Stomach (tissue), 9 donors: ENCODE data around the gene RBM47. TPM values are rescaled to one million over a fixed set of nuclear protein-coding genes. Genes with fewer than 3 reads are reported as not detected.

Experiments
- DNase-seq, 2 donors: peaks; one replicate each; pipeline versions ENCODE4 v3.0.0 to v3.0.0-alpha.2; 2013 to 2019
- H3K27ac ChIP-seq, 5 donors: fragments of 200-600 bp in 4 of 5; sonication (generic) in 4 of 5; one replicate each; pipeline ENCODE4 v1.5.1; 2013 to 2019; ENCODE audit warnings: mild to moderate bottlenecking in 1 of 5, moderate library complexity in 1 of 5
- H3K27me3 ChIP-seq, 3 donors: fragments of 200-600 bp; sonication (generic); one replicate each; pipeline ENCODE4 v1.5.1; 2017 to 2019; ENCODE audit warnings: mixed run types in 1 of 3
- H3K36me3 ChIP-seq, 4 donors: fragments of 200-600 bp; sonication (generic); 1 replicate in 3 of 4; 2 replicates in 1 of 4; pipeline ENCODE4 v1.5.1; 2016 to 2019
- H3K4me1 ChIP-seq, 4 donors: fragments of 200-600 bp; sonication (generic); one replicate each; pipeline ENCODE4 v1.5.1; 2016 to 2019
- H3K4me3 ChIP-seq, 4 donors: fragments of 200-600 bp; sonication (generic) in 3 of 4; one replicate each; pipeline ENCODE4 v1.5.1; 2016 to 2019; ENCODE audit warnings: mild to moderate bottlenecking in 1 of 4
- H3K9me3 ChIP-seq, 4 donors: fragments of 200-600 bp; sonication (generic); one replicate each; pipeline ENCODE4 v1.5.1; 2016 to 2019
- CTCF ChIP-seq, 7 experiments: fragments of 450-650 bp in 4 of 7; fragments of 200-600 bp in 3 of 7; sonication (generic) in 3 of 7; IDR thresholded peaks; one replicate each; pipeline ENCODE4 v1.5.1; 2016 to 2019; ENCODE audit warnings: antibody characterized with exemption in 7 of 7, control low read depth in 2 of 7, mild to moderate bottlenecking in 1 of 7
- EP300 ChIP-seq: sonication (generic); formaldehyde crosslinking; IDR thresholded peaks from one replicate; pipeline ENCODE4 v1.6.1; 2017; ENCODE audit warnings: antibody characterized with exemption
- POLR2A ChIP-seq, 4 donors: fragments of 450-650 bp; IDR thresholded peaks; one replicate each; pipeline ENCODE4 v1.6.1; 2016; ENCODE audit warnings: antibody characterized with exemption in 4 of 4, control low read depth in 2 of 4, mild to moderate bottlenecking in 1 of 4, moderate library complexity in 1 of 4
- POLR2AphosphoS5 ChIP-seq, 3 donors: sonication (generic); formaldehyde crosslinking; IDR thresholded peaks; one replicate each; pipeline ENCODE4 v1.6.1; 2016; ENCODE audit warnings: antibody characterized with exemption in 3 of 3
- WGBS, 5 donors: extraction: QIAGEN DNeasy Blood & Tissue Kit in 3 of 5; methylation state at CpG; one replicate each; pipeline versions ENCODE4 v1.1.5 to v1.1.7; 2013 to 2018; 5-methylcytosine and 5-hydroxymethylcytosine counted together
- intact Hi-C: fragments of 100-400 bp; cut with DNase I; formaldehyde crosslinking; loops from one replicate; pipeline ENCODE4 v1.15.1; 2023; ENCODE audit warnings: low total_unique reads
- polyA plus RNA-seq, 3 donors: library from polyadenylated mRNA; stranded (reverse); fragments of 200-250 nt; gene quantifications; one replicate each; pipeline ENCODE4 v1.2.3, GENCODE V29; 2013
- total RNA-seq, 5 donors: library from RNA; depleted of rRNA; stranded (reverse); fragments of >200 nt; gene quantifications; one replicate each; pipeline versions ENCODE4 v1.1.0 to v1.2.3, GENCODE V29; 2014 to 2016
- donor health status: healthy with polysubstance abuse.
- donor health status: Bipolar disorder and iron deficiency.
- donor health status: healthy.

The RBM47 gene
- total and polyA plus RNA-seq, 8 donors = 18.5 to 448 (median 160) TPM

- no peak for DNase-seq
- no peak overlapping the region for H3K4me3 ChIP-seq
- H3K27ac ChIP-seq = peak overlapping the region in 1 of 5 donors; percentile 18
- intact Hi-C loops = no loop called here
- H3K36me3 ChIP-seq = peaks cover 0 to 5% (median 0%) of the 10 kb centered on the region in 4 donors
- no peaks in the 10 kb centered on the region for H3K9me3 ChIP-seq
- H3K4me1 ChIP-seq = peaks cover 12 to 70% (median 38%) of the 10 kb centered on the region in 4 donors
- no peaks in the 10 kb centered on the region for H3K27me3 ChIP-seq
- no peak for TF ChIP-seq CTCF (IDR thresholded peaks at IDR 0.05)
- no peak for TF ChIP-seq POLR2AphosphoS5 (IDR thresholded peaks at IDR 0.05)
- TF ChIP-seq EP300 = no peak
- no peak for TF ChIP-seq POLR2A (IDR thresholded peaks at IDR 0.05)
- 94 to 98% (median 95%) methylated on average over 7 of the region's 7 CpGs for WGBS, 5 donors
Observed at GRCh38 chr4:40481977-40482376, 147.7 kb downstream of the RBM47 start.

- Histone ChIP-seq H3K9me3 (no peaks in the 10 kb centered on the region), H3K27me3 (no peaks in the 10 kb centered on the region), H3K4me3 (no peak overlapping the region), H3K4me1 (peaks cover 19 to 73% (median 42%) of the 10 kb centered on the region in 4 donors), H3K36me3 (peaks cover 0 to 5% (median 0%) of the 10 kb centered on the region in 4 donors), H3K27ac (peak overlapping the region in 3 of 5 donors; percentile 17 to 33 (median 22))
- WGBS, 5 donors = 55 to 70% (median 64%) methylated on average over 2 of the region's 2 CpGs
- DNase-seq = no peak
- no peak for TF ChIP-seq EP300
- no peak for TF ChIP-seq POLR2AphosphoS5 (IDR thresholded peaks at IDR 0.05)
- no peak for TF ChIP-seq CTCF (IDR thresholded peaks at IDR 0.05)
- no peak for TF ChIP-seq POLR2A (IDR thresholded peaks at IDR 0.05)
- intact Hi-C loops = no loop called here
Observed at GRCh38 chr4:40480291-40480690, 149.4 kb downstream of the RBM47 start.

GRCh38 chr4:40479378-40479777 lies 150.3 kb downstream of the RBM47 start:
- Histone ChIP-seq H3K4me3 (no peak overlapping the region), H3K9me3 (no peaks in the 10 kb centered on the region), H3K36me3 (peaks cover 0 to 5% (median 0%) of the 10 kb centered on the region in 4 donors), H3K4me1 (peaks cover 19 to 83% (median 44%) of the 10 kb centered on the region in 4 donors), H3K27me3 (no peaks in the 10 kb centered on the region), H3K27ac (peak overlapping the region in 1 of 5 donors; percentile 5)
- TF ChIP-seq EP300 (no peak), POLR2A (IDR thresholded peaks at IDR 0.05) (no peak), POLR2AphosphoS5 (IDR thresholded peaks at IDR 0.05) (no peak), CTCF (IDR thresholded peaks at IDR 0.05) (no peak)
- DNase-seq = no peak
- WGBS, 5 donors = 40 to 91% (median 61%) methylated on average over 2 of the region's 2 CpGs
- intact Hi-C loops = no loop called here

GRCh38 chr4:40475609-40476008 lies 154.1 kb downstream of the RBM47 start:
- Histone ChIP-seq H3K4me1 (peaks cover 19 to 82% (median 32%) of the 10 kb centered on the region in 4 donors), H3K36me3 (peaks cover 0 to 3% (median 0%) of the 10 kb centered on the region in 4 donors), H3K4me3 (no peak overlapping the region), H3K27ac (peak overlapping the region; percentile 10 to 75 (median 70)), H3K9me3 (no peaks in the 10 kb centered on the region), H3K27me3 (no peaks in the 10 kb centered on the region)
- peak in 1 of 2 donors; percentile 74 for DNase-seq
- TF ChIP-seq EP300 = no peak
- peak in 1 of 3 donors; percentile 30 for TF ChIP-seq POLR2AphosphoS5 (IDR thresholded peaks at IDR 0.05)
- no peak for TF ChIP-seq CTCF (IDR thresholded peaks at IDR 0.05)
- no peak for TF ChIP-seq POLR2A (IDR thresholded peaks at IDR 0.05)
- 32 to 48% (median 38%) methylated on average over 4 of the region's 4 CpGs for WGBS, 5 donors
- intact Hi-C loops = no loop called here
